Measurements from ENCODE around the gene AK3.

DNA sequence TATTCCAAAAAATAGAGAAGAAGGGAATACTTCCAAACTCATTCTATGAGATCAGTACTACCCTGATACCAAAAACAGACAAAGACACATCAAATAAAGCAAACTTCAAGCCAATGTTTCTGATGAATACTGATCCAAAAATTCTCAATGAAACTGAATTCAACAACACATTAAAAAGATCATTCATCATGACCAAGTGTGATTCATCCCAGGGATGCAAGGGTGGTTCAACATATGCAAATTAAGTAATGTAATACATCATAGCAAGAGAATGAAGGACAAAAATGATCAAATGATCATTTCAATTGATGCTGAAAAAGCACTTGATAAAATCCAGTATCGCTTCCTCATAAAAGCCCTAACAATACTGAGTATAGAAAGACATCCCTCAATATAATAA is 46.9 kb upstream of the AK3 start:
- TF ChIP-seq CTCF (IDR thresholded peaks at IDR 0.05) (no peak), POLR2A (IDR thresholded peaks at IDR 0.05) (no peak)

All from breast epithelium (tissue), 3 donors.